ENCODE data around the gene TUT4. TPM values are rescaled to one million over a fixed set of nuclear protein-coding genes. Genes with fewer than 3 reads are reported as not detected.
A peak's percentile ranks its signal among the peaks of the same experiment; 100 is the strongest.

TUT4 gene
- total RNA-seq, 1 experiment from 2014 or later = 27.9 TPM

GRCh38 chr1:52576074-52576473, 23.2 kb upstream of the TUT4 start:
- no peak for DNase-seq (ENCODE audit: low read depth)

DNA sequence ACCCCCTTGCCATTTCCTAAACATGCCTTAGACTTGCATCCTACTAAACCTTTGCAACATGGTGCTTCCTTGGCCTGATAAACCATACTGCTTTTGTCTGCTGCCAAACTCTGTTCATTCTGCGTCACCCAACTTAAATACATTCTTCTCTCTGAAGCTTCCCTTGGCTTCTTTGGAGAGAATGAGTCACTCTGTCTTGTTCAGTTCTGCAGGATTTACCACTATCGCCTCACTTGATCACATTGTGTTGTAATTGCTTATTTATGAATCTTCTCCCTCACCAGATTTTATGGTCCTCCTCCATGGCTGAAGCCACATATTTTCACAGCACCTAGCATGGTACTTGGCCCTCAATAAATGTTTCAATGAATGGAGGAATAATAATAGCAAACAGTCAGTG, 21.7 kb upstream of the TUT4 start:
- DNase-seq (ENCODE audit: low read depth) = peak; percentile 91

DNA sequence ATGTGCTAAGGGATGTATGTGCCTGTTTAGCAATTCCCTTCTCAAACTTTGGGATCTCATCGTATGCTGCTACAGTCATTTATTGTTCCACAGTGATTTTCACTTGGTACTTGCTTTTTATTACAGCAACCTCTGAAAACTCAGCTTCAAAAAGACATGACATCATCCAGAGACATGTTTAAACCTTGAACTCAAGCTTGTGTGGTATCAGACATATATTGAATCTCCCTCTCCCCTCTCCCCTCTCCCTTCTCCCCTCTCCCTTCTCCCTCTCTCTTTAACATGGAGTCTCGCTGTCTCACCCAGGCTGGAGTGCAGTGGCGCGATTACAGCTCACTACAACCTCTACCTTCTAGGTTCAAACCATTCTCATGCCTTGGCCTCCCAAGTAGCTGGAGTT, 19.5 kb upstream of the TUT4 start:
- DNase-seq (ENCODE audit: low read depth) = no peak

DNA sequence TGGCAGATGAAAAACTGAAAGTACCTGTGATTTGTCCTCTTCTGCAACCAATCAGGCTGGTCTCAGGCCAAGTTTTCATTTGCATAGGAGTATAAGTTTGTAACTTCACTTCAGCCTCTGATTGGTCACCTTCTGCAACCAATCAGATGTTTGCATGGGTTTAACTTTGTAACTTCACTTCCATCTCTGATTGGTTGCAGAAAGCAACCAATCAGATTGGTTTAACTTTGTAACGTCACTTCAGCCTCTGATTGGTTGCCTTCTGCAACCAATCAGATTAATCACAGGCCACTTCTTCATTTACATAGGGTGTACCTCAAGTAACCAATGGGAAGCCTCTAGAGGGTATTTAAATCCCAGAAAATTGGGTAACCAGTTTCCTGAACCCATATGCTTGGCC, 18.9 kb upstream of the TUT4 start:
- peak; percentile 80 for DNase-seq (ENCODE audit: low read depth)

- DNase-seq (ENCODE audit: low read depth) = no peak
These were observed 16.7 kb upstream of the TUT4 start for GRCh38 chr1:52569449-52570210.

DNA sequence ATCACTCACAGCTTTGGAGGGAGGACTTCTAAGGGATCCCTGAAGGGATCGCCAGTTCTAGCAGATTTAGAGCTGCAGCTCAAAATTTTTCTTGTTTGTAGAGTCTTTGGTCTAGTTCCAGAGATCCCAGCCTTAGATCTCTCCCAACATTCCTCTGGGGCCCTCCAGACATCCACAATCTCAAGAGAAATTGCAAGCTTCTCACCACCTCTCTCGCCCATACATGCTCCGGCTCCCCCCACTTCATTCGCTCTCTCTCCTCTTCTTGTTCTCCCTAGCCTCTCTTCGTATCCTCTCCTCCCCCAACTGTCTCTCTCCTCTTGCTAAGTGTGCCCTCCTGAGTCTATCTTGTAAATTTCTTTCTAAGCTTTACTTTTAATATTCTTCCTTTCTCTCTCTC, 15.1 kb upstream of the TUT4 start:
- DNase-seq (ENCODE audit: low read depth) = no peak

GRCh38 chr1:52562766-52563165, 9.9 kb upstream of the TUT4 start:
- no peak for DNase-seq (ENCODE audit: low read depth)

DNA sequence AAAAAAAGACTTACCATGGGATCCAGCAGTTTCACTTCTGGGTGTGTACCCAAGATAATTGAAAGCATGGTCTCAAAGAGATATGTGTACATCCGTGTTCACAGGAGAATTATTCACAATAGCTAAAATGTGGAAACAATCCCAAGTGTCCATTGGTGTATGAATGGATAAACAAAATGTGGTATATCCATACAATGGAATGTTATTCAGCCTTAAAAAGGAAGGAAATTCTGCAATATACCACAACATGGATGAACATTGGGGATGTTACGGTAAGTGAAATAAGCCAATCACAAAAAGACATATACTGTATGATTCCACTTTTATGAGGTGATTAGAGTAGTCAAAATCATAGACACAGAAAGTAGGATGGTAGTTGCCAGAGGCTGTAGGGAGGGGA, 7.0 kb upstream of the TUT4 start:
- no peak for DNase-seq (ENCODE audit: low read depth)

DNA sequence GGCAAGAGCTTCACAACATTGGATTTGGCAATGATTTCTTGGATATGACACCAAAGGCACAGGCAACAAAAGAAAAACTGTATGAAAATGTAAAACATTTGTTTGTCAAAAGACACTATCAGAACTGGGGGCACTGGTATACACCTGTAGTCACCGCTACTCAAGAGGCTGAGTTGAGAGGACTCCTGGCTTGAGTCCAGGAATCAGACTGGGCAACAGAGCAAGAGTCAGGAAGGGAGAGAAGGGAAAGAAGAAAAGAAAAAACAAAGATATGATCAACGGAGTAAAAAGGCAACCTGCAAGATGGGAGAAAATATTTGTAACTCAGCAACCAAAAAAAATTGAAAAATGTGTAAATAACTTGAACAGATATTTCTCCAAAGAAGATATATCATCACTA, 6.0 kb upstream of the TUT4 start:
- DNase-seq (ENCODE audit: low read depth) = no peak

- DNase-seq (ENCODE audit: low read depth) = no peak
These were observed 3.9 kb upstream of the TUT4 start for GRCh38 chr1:52556641-52557360.

GRCh38 chr1:52554756-52555155, 1.9 kb upstream of the TUT4 start:
- no peak for DNase-seq (ENCODE audit: low read depth)

DNA sequence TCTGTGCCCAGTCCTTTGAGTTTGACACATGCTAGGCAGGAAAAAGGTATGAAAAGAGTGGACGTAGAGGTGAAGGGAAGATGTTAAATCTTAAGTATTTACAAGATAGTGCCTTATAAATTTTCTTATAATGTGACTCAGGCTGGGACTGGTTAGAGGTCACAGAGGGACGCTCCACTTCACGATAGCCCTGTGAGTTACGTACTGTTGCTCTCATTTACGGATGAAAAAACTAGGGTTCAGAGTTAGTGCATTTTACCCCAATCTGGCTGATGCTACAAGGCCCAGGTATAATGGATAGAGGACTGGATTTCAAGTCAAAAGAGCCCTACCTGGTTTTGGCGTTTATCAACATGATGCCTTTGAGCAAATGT, 1.4 kb upstream of the TUT4 start:
- no peak for DNase-seq (ENCODE audit: low read depth)

GRCh38 chr1:52553362-52554266, 722 bp upstream of the TUT4 start:
- peak; percentile 75 for DNase-seq (ENCODE audit: low read depth)

DNA sequence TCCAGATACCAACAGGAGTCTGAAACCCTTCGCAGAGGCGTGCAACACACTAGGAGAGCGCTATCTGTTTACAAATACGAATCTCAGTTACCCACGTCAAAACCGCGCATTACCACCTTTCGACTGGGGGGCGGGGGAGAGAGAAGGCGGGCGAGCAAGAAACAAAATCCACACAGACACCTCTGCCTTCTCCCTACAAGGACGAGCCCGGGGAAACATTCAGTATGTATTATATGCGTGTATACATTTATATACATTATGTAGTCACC, 722 bp downstream of the TUT4 start:
- DNase-seq (ENCODE audit: low read depth) = no peak

- peak; percentile 30 for DNase-seq (ENCODE audit: low read depth)
These were observed 1.2 kb downstream of the TUT4 start for GRCh38 chr1:52551507-52552235.

- no peak for DNase-seq (ENCODE audit: low read depth)
These were observed 2.4 kb downstream of the TUT4 start for GRCh38 chr1:52550447-52550846.

DNA sequence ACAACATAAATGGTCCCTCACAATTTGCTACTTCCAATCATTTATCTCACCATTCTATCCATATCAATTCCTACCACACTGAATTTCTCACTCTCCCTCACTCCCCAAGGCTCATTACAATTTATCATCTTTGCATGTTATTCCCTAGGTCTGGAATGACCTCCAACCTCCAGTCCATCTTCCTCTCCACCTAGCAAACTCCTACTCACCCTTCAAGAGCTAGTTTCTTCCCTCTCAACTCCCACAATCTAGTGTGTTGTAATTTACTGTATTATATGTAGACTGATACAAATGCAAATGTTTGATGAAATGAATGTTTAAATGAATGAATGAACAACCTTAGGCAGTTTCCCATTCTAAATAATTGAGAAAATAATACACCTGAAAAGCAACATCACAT, 3.6 kb downstream of the TUT4 start:
- DNase-seq (ENCODE audit: low read depth) = no peak

DNA sequence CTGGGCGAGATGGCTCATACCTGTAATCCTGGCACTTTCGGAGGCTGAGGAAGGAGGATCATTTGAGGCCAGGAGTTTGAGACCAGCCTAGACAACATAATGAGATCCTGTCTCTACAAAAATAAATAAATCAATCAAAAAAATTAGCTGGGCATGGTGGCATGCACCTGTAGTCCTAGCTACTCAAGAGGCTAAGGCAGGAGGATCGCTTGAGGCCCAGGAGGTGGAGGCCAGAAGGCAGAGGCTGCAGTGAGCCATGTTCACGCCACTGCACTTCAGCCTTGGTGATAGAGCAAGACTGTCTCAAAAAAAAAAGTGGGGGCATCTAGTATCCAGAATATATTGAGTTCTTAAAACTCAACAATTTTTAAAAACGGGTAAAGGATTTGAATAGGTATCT, 6.0 kb downstream of the TUT4 start:
- no peak for DNase-seq (ENCODE audit: low read depth)

DNA sequence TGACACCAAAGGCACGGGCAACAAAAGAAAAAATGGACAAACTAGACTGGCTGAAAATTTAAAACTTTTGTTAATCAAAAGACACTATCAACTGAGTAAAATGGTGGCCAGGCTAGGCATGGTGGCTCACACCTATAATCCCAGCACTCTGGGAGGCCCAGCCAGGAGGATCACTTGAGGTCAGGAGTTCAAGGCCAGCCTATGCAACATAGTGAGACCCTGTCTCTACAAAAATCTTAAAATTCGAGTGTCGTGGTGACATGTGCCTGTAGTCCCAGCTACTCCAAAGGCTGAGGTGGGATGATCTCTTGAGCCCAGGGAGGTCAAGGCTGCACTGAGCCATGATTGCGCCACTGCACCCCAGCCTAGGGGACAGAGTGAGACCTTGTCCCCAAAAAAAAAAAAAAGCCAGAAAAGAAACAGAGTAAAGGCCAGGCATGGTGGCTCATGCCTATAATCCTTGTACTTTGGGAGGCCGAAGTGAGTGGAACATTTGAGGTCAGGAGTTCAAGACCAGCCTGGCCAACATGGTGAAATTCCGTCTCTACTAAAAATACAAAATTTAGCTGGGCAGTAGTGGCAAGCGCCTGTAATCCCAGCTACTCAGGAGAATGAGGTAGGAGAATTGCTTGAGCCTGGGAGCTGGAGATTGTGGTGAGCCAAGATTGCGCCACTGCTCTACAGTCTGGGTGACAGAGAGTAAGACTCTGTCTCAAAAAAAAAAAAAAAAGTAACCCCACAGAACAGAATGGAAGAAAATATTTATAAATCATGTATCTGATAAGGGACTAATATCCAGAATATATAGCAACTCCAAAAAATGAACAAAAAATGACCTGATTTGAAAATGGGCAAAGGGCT, 8.0 kb downstream of the TUT4 start:
- no peak for DNase-seq (ENCODE audit: low read depth)

DNA sequence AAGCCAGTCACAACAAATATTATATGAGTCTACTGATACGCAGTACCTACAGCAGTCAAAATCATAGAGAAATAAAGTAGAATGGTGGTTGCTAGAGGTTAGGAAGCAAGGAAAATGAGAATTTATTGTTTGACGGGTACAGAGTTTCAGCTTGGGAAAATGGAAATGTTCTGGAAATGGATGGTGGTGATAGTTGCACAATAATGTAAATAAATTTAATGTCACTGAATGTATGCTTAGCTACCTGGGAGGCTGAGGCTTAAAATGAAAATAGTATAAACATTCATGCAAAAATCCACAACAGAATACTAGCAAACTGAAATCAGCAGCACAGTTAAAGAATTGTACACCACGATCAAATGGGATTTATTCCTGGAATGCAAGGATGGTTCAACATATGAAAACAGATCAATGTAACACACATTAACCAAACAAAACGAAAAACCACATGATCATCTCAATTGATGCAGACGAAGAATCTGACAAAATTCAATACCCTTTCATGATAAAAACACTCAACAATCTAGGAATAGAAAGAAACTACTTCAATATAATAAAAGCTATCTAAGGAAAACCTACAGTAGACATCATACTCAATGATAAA, 10.7 kb downstream of the TUT4 start:
- DNase-seq (ENCODE audit: low read depth) = peak; percentile 15
